ENCODE data around the gene PDPK1. TPM values are rescaled to one million over a fixed set of nuclear protein-coding genes. Genes with fewer than 3 reads are reported as not detected.
"Not testable (repeated sequence)": the region's sequence is repeated elsewhere in the genome, so short reads cannot be mapped to it uniquely, and the experiment has no call there.

Gene PDPK1
- total and polyA plus RNA-seq, 4 donors: 31.7 to 43.1 (median 37.6) TPM

- H3K9me3 ChIP-seq (ENCODE audit: control insufficient read depth, insufficient read depth, low read length); H3K4me3 ChIP-seq (ENCODE audit: low read depth, low read length); H3K27me3 ChIP-seq (ENCODE audit: control insufficient read depth, insufficient read depth, low read length); H3K27ac ChIP-seq (ENCODE audit: low read depth, low read length); DNase-seq (ENCODE audit: low read depth in 4 of 6, low spot score in 6 of 6); H3K36me3 ChIP-seq (ENCODE audit: control insufficient read depth, insufficient read depth, low read length): not testable (repeated sequence)
- WGBS (ENCODE audit: insufficient coverage): 68% methylated on average over 10 of the region's 14 CpGs
- peaks cover 32% of the 10 kb centered on the region for H3K4me1 ChIP-seq (ENCODE audit: control insufficient read depth, insufficient read depth, low read length)
Measured at GRCh38 chr16:2539845-2540458, 2.1 kb downstream of the PDPK1 start.

- H3K4me1 ChIP-seq (ENCODE audit: control insufficient read depth, insufficient read depth, low read length): peaks cover 32% of the 10 kb centered on the region
- H3K9me3 ChIP-seq (ENCODE audit: control insufficient read depth, insufficient read depth, low read length); H3K4me3 ChIP-seq (ENCODE audit: low read depth, low read length); H3K36me3 ChIP-seq (ENCODE audit: control insufficient read depth, insufficient read depth, low read length); DNase-seq (ENCODE audit: low read depth in 4 of 6, low spot score in 6 of 6); H3K27me3 ChIP-seq (ENCODE audit: control insufficient read depth, insufficient read depth, low read length); H3K27ac ChIP-seq (ENCODE audit: low read depth, low read length): not testable (repeated sequence)
- WGBS (ENCODE audit: insufficient coverage): 82% methylated on average over 2 of the region's 4 CpGs
Measured at GRCh38 chr16:2540912-2541311, 3.1 kb downstream of the PDPK1 start.

GRCh38 chr16:2541409-2541808 is 3.6 kb downstream of the PDPK1 start:
- DNase-seq (ENCODE audit: low read depth in 4 of 6, low spot score in 6 of 6); H3K9me3 ChIP-seq (ENCODE audit: control insufficient read depth, insufficient read depth, low read length); H3K36me3 ChIP-seq (ENCODE audit: control insufficient read depth, insufficient read depth, low read length); H3K27me3 ChIP-seq (ENCODE audit: control insufficient read depth, insufficient read depth, low read length); H3K27ac ChIP-seq (ENCODE audit: low read depth, low read length); H3K4me3 ChIP-seq (ENCODE audit: low read depth, low read length): not testable (repeated sequence)
- WGBS (ENCODE audit: insufficient coverage): 73% methylated on average over 3 of the region's 6 CpGs
- peaks cover 28% of the 10 kb centered on the region for H3K4me1 ChIP-seq (ENCODE audit: control insufficient read depth, insufficient read depth, low read length)

- WGBS (ENCODE audit: insufficient coverage): 96% methylated on average over 4 of the region's 14 CpGs
- H3K4me1 ChIP-seq (ENCODE audit: control insufficient read depth, insufficient read depth, low read length): peaks cover 20% of the 10 kb centered on the region
Measured at GRCh38 chr16:2543771-2544170, 6.0 kb downstream of the PDPK1 start.

GRCh38 chr16:2550283-2550878 is 12.6 kb downstream of the PDPK1 start:
- not testable (repeated sequence) for DNase-seq (ENCODE audit: low read depth in 4 of 6, low spot score in 6 of 6); H3K4me3 ChIP-seq (ENCODE audit: low read depth, low read length); H3K36me3 ChIP-seq (ENCODE audit: control insufficient read depth, insufficient read depth, low read length); H3K27ac ChIP-seq (ENCODE audit: low read depth, low read length); H3K9me3 ChIP-seq (ENCODE audit: control insufficient read depth, insufficient read depth, low read length); H3K4me1 ChIP-seq (ENCODE audit: control insufficient read depth, insufficient read depth, low read length); H3K27me3 ChIP-seq (ENCODE audit: control insufficient read depth, insufficient read depth, low read length)
- no CpG with 5 or more reads among the region's 14 CpGs for WGBS (ENCODE audit: insufficient coverage)

More at GRCh38 chr16:2543771-2544170, 6.0 kb downstream of the PDPK1 start:
- not testable (repeated sequence) for H3K9me3 ChIP-seq (ENCODE audit: control insufficient read depth, insufficient read depth, low read length); DNase-seq (ENCODE audit: low read depth in 4 of 6, low spot score in 6 of 6); H3K4me3 ChIP-seq (ENCODE audit: low read depth, low read length); H3K36me3 ChIP-seq (ENCODE audit: control insufficient read depth, insufficient read depth, low read length); H3K27me3 ChIP-seq (ENCODE audit: control insufficient read depth, insufficient read depth, low read length); H3K27ac ChIP-seq (ENCODE audit: low read depth, low read length)

GRCh38 chr16:2551420-2551889 is 13.6 kb downstream of the PDPK1 start:
- 60% methylated on average over 1 of the region's 17 CpGs for WGBS (ENCODE audit: insufficient coverage)
- not testable (repeated sequence) for H3K4me3 ChIP-seq (ENCODE audit: low read depth, low read length); H3K27me3 ChIP-seq (ENCODE audit: control insufficient read depth, insufficient read depth, low read length); H3K4me1 ChIP-seq (ENCODE audit: control insufficient read depth, insufficient read depth, low read length); H3K36me3 ChIP-seq (ENCODE audit: control insufficient read depth, insufficient read depth, low read length); H3K27ac ChIP-seq (ENCODE audit: low read depth, low read length); H3K9me3 ChIP-seq (ENCODE audit: control insufficient read depth, insufficient read depth, low read length); DNase-seq (ENCODE audit: low read depth in 4 of 6, low spot score in 6 of 6)

- H3K27me3 ChIP-seq (ENCODE audit: control insufficient read depth, insufficient read depth, low read length); H3K9me3 ChIP-seq (ENCODE audit: control insufficient read depth, insufficient read depth, low read length); H3K27ac ChIP-seq (ENCODE audit: low read depth, low read length); H3K36me3 ChIP-seq (ENCODE audit: control insufficient read depth, insufficient read depth, low read length); H3K4me3 ChIP-seq (ENCODE audit: low read depth, low read length); DNase-seq (ENCODE audit: low read depth in 4 of 6, low spot score in 6 of 6); H3K4me1 ChIP-seq (ENCODE audit: control insufficient read depth, insufficient read depth, low read length): not testable (repeated sequence)
- WGBS (ENCODE audit: insufficient coverage): no CpG with 5 or more reads among the region's 13 CpGs
Measured at GRCh38 chr16:2554709-2555425, 17.0 kb downstream of the PDPK1 start.

- no CpG with 5 or more reads among the region's 15 CpGs for WGBS (ENCODE audit: insufficient coverage)
- H3K27me3 ChIP-seq (ENCODE audit: control insufficient read depth, insufficient read depth, low read length); H3K9me3 ChIP-seq (ENCODE audit: control insufficient read depth, insufficient read depth, low read length); DNase-seq (ENCODE audit: low read depth in 4 of 6, low spot score in 6 of 6); H3K4me1 ChIP-seq (ENCODE audit: control insufficient read depth, insufficient read depth, low read length); H3K36me3 ChIP-seq (ENCODE audit: control insufficient read depth, insufficient read depth, low read length); H3K4me3 ChIP-seq (ENCODE audit: low read depth, low read length); H3K27ac ChIP-seq (ENCODE audit: low read depth, low read length): not testable (repeated sequence)
Measured at GRCh38 chr16:2557150-2557549, 19.3 kb downstream of the PDPK1 start.

GRCh38 chr16:2560131-2560797 is 22.4 kb downstream of the PDPK1 start:
- H3K36me3 ChIP-seq (ENCODE audit: control insufficient read depth, insufficient read depth, low read length); H3K27ac ChIP-seq (ENCODE audit: low read depth, low read length); H3K4me3 ChIP-seq (ENCODE audit: low read depth, low read length); H3K4me1 ChIP-seq (ENCODE audit: control insufficient read depth, insufficient read depth, low read length); H3K27me3 ChIP-seq (ENCODE audit: control insufficient read depth, insufficient read depth, low read length); H3K9me3 ChIP-seq (ENCODE audit: control insufficient read depth, insufficient read depth, low read length); DNase-seq (ENCODE audit: low read depth in 4 of 6, low spot score in 6 of 6): not testable (repeated sequence)
- no CpG with 5 or more reads among the region's 17 CpGs for WGBS (ENCODE audit: insufficient coverage)
